GM12892 (cell line): ENCODE results near the gene PCAT7.
"Not testable (repeated sequence)": the region's sequence is repeated elsewhere in the genome, so short reads cannot be mapped to it uniquely, and the experiment has no call there.

Experiments used
- DNase-seq: peaks from one replicate; pipeline ENCODE4 v3.0.0; 2011; ENCODE audit not compliant: insufficient read length
- FAIRE-seq: peaks from 2 replicates; lab custom pipeline; 2011; peaks lifted over from hg19 to GRCh38; lab: Jason Lieb, UNC
- POLR2A ChIP-seq: IDR thresholded peaks from 2 replicates; pipeline ENCODE4 v1.6.1; 2011; ENCODE audit warnings: low read depth, low read length, control low read depth
- POLR2AphosphoS5 ChIP-seq: IDR thresholded peaks from 2 replicates; pipeline ENCODE4 v1.6.1; 2011; ENCODE audit warnings: low read depth, low read length, control low read depth
- TAF1 ChIP-seq: IDR thresholded peaks from 2 replicates; pipeline ENCODE4 v1.6.1; 2011; ENCODE audit warnings: low read depth, mild to moderate bottlenecking, control low read depth, low read length, borderline replicate concordance

Gene PCAT7

GRCh38 chr9:94591876-94592275, 37.0 kb downstream of the PCAT7 start:
- FAIRE-seq, result no peak
- TF ChIP-seq POLR2A, result no peak
- no peak for DNase-seq

GRCh38 chr9:94592683-94593082, 37.8 kb downstream of the PCAT7 start:
- FAIRE-seq, DNase-seq: not testable (repeated sequence)

GRCh38 chr9:94593459-94594345, 38.8 kb downstream of the PCAT7 start, which contains the start of gene FBP2:
Gene FBP2, minus strand, starts transcription at chr9:94593824. Its CDS starts 98 bp downstream, at chr9:94593726.
- FAIRE-seq, result no peak
- no peak for DNase-seq
- TF ChIP-seq POLR2A, result no peak
- no peak for TF ChIP-seq TAF1
- TF ChIP-seq POLR2AphosphoS5, result no peak

GRCh38 chr9:94599102-94599501, 44.2 kb downstream of the PCAT7 start:
- no peak for DNase-seq
- no peak for TF ChIP-seq POLR2AphosphoS5
- TF ChIP-seq POLR2A, result no peak
- FAIRE-seq, result no peak

GRCh38 chr9:94600258-94600657, 45.4 kb downstream of the PCAT7 start:
- FAIRE-seq (no peak), DNase-seq (no peak)
- TF ChIP-seq POLR2AphosphoS5, result no peak
- no peak for TF ChIP-seq TAF1
- no peak for TF ChIP-seq POLR2A

- TF ChIP-seq TAF1, result no peak
- FAIRE-seq, result no peak
- no peak for DNase-seq
These were observed 45.8 kb downstream of the PCAT7 start for GRCh38 chr9:94600715-94601114.

GRCh38 chr9:94602666-94603065, 47.8 kb downstream of the PCAT7 start:
- FAIRE-seq (no peak), DNase-seq (no peak)
- TF ChIP-seq POLR2A (no peak), POLR2AphosphoS5 (no peak), TAF1 (no peak)

GRCh38 chr9:94603259-94604160, 48.6 kb downstream of the PCAT7 start:
- TF ChIP-seq POLR2A (no peak), TAF1 (no peak), POLR2AphosphoS5 (no peak)
- FAIRE-seq (peak; percentile 53), DNase-seq (peak; percentile 69)

GRCh38 chr9:94606646-94607422, 52.0 kb downstream of the PCAT7 start:
- FAIRE-seq (no peak), DNase-seq (no peak)

GRCh38 chr9:94607423-94607691, 52.5 kb downstream of the PCAT7 start:
- no peak for FAIRE-seq
- TF ChIP-seq POLR2A (no peak), POLR2AphosphoS5 (no peak), TAF1 (no peak)
- no peak for DNase-seq

More at GRCh38 chr9:94606646-94607422, 52.0 kb downstream of the PCAT7 start:
- no peak for TF ChIP-seq POLR2AphosphoS5
- no peak for TF ChIP-seq POLR2A
- no peak for TF ChIP-seq TAF1

GRCh38 chr9:94610181-94610606, 55.3 kb downstream of the PCAT7 start:
- no peak for FAIRE-seq

More at GRCh38 chr9:94610181-94610606, 55.3 kb downstream of the PCAT7 start:
- TF ChIP-seq TAF1, result no peak
- no peak for TF ChIP-seq POLR2A
- TF ChIP-seq POLR2AphosphoS5, result no peak
- no peak for DNase-seq
